Skeletal muscle tissue (tissue), 4 donors: ENCODE data around the gene EPHX1. TPM values are rescaled to one million over a fixed set of nuclear protein-coding genes. Genes with fewer than 3 reads are reported as not detected.
A peak's percentile ranks its signal among the peaks of the same experiment; 100 is the strongest.
"Not testable (repeated sequence)": the region's sequence is repeated elsewhere in the genome, so short reads cannot be mapped to it uniquely, and the experiment has no call there.

Experiments used
- H3K27ac ChIP-seq: one replicate; pipeline ENCODE4 v1.7.0; 2013; ENCODE audit warnings: mild to moderate bottlenecking, low read depth, low read length, inconsistent platforms
- H3K27me3 ChIP-seq, 3 donors: one replicate each; pipeline ENCODE4 v1.7.0; 2013; ENCODE audit warnings: low read length in 3 of 3; ENCODE audit not compliant: control insufficient read depth in 3 of 3, insufficient read depth in 3 of 3
- H3K36me3 ChIP-seq, 3 donors: one replicate each; pipeline ENCODE4 v1.7.0; 2013; ENCODE audit warnings: low read length in 3 of 3; ENCODE audit not compliant: control insufficient read depth in 3 of 3, insufficient read depth in 3 of 3
- H3K4me1 ChIP-seq, 3 donors: one replicate each; pipeline ENCODE4 v1.7.0; 2013; ENCODE audit warnings: low read length in 3 of 3, mild to moderate bottlenecking in 3 of 3; ENCODE audit not compliant: control insufficient read depth in 3 of 3, insufficient read depth in 3 of 3
- H3K4me3 ChIP-seq, 3 donors: one replicate each; pipeline ENCODE4 v1.7.0; 2013; ENCODE audit warnings: low read length in 3 of 3
- H3K9ac ChIP-seq, 3 donors: one replicate each; pipeline ENCODE4 v1.7.0; 2013; ENCODE audit warnings: low read length in 3 of 3, mild to moderate bottlenecking in 3 of 3, moderate library complexity in 2 of 3, low read depth in 1 of 3
- H3K9me3 ChIP-seq, 3 donors: one replicate each; pipeline ENCODE4 v1.7.0; 2013; ENCODE audit warnings: low read length in 3 of 3; ENCODE audit not compliant: control insufficient read depth in 3 of 3
- total RNA-seq: library from RNA; depleted of rRNA; stranded (reverse); fragments of >200 nt; gene quantifications from one replicate; pipeline ENCODE4 v1.2.3, GENCODE V29; 2014
- donor health status: Osteomylitis.

EPHX1 gene
- total RNA-seq, 1 donor from 2014 or later, result 13.0 TPM

DNA sequence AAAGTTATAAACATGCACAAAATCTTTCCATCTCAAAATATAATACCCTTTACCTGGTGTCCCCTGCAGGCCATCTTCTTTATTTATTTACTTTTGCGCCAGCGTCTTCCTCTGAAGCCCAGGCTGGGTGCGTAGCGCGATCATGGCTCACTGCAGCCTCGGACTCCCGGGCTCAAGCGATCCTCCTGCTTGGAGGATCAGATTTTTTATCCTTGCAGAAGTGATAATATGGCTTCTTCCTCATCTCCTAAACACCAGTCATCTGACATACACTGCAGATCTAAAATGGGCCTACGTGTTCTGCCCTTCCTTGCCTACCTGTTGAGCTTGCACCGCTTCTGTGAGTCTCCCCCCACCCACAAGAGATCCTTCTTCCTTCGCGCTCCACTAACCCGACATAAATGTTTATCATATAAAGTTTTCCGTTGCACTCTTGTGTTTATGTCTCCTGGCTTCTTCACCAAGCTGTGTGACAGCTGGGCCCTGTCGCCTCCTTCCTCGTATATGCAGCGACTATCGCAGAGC lies 32.8 kb upstream of the EPHX1 start:
- H3K27ac ChIP-seq, result peak overlapping the region; percentile 89
- H3K36me3 ChIP-seq, result peaks cover 3 to 4% (median 4%) of the 10 kb centered on the region in 3 donors
- H3K27me3 ChIP-seq, result no peaks in the 10 kb centered on the region
- no peaks in the 10 kb centered on the region for H3K9me3 ChIP-seq
- H3K4me3 ChIP-seq, result peak overlapping the region; percentile 61 to 92 (median 79)
- H3K9ac ChIP-seq, result peak overlapping the region; percentile 81 to 95 (median 89)
- peaks cover 38 to 48% (median 45%) of the 10 kb centered on the region in 3 donors for H3K4me1 ChIP-seq

DNA sequence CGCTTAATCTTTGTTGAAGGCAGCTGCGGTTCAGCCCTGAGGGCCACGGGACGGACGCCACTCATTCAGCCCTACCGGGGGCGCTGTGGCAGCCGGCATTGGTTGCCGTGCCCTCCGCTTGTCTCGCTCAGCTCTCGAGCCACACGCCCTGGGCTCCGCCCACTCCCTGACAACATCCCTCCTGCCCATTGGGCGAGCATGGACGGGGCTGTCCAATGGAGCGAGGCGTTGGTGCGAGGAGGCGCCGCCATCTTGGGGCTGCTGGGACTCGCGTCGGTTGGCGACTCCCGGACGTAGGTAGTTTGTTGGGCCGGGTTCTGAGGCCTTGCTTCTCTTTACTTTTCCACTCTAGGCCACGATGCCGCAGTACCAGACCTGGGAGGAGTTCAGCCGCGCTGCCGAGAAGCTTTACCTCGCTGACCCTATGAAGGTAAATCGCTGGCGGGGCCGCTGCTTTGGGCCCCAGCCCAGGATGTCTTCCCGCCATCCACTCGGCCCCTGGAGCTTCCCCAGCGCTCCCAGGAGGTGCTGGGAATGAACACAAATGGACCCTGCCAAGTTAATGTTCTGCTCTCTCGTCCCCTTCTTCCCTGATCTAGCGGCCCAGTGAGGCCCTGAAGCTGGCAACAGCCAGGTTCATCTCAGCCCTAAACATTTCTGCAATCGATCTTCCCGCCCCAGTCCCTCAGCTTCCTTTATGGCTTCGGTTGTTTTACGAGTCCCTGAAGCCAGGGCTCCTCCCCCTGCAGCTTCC lies 32.2 kb upstream of the EPHX1 start, which contains the start of gene SRP9:
Gene SRP9, plus strand, starts transcription at position 244 of the 754 bp plus-strand sequence. Its CDS starts 115 bp downstream, at position 359.
- Histone ChIP-seq H3K9ac (peak within 1 kb of the TSS; percentile 91 to 98 (median 95)), H3K4me1 (peaks cover 41 to 52% (median 42%) of the 10 kb centered on the region in 3 donors), H3K9me3 (no peaks in the 10 kb centered on the region), H3K27ac (peak within 1 kb of the TSS; percentile 89), H3K36me3 (peaks cover 3 to 4% (median 4%) of the 10 kb centered on the region in 3 donors), H3K4me3 (peak within 1 kb of the TSS; percentile 92 to 98 (median 93)), H3K27me3 (no peaks in the 10 kb centered on the region)

DNA sequence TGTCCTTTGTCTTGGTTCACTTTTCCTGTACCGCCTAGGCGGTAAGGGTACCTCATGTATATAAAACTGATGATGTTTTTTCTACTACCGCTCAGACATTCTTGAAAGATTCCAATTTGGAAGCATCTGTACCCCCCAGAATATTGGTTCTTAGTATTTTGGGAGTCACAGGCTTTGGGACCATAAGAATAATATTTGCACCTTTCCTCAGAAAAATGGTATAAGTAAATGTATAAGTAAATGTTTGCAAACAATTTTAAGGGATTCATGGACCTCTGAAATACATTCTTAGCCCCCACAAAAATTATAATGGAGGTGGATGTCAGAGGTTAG lies 31.6 kb upstream of the EPHX1 start:
- peak overlapping the region; percentile 89 for H3K27ac ChIP-seq
- peak overlapping the region; percentile 91 to 98 (median 95) for H3K9ac ChIP-seq
- H3K4me1 ChIP-seq, result peaks cover 38 to 52% (median 43%) of the 10 kb centered on the region in 3 donors
- no peaks in the 10 kb centered on the region for H3K9me3 ChIP-seq
- peaks cover 3 to 4% (median 4%) of the 10 kb centered on the region in 3 donors for H3K36me3 ChIP-seq
- H3K4me3 ChIP-seq, result peak overlapping the region; percentile 92 to 98 (median 93)
- H3K27me3 ChIP-seq, result no peaks in the 10 kb centered on the region

DNA sequence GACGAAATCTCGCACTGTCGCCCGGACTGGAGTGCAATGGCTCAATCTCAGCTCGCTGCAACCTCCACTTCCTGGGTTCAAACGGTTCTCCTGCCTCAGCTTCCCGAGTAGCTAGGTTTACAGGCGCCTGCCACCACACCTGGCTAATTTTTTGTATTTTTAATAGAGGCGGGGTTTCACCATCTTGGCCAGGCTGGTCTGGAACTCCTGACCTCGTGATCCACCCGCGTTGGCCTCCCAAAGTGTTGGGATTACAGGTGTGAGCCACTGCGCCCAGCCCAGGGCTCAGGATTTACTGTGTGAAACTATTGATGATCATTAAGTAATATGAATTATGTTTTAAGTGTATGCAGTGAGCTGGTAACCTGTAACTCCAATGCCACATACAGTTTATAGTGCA lies 30.8 kb upstream of the EPHX1 start:
- Histone ChIP-seq H3K4me3 (peak overlapping the region; percentile 42 to 93 (median 92)), H3K4me1 (peaks cover 38 to 52% (median 43%) of the 10 kb centered on the region in 3 donors), H3K9ac (peak overlapping the region; percentile 91 to 98 (median 95))
- H3K27ac ChIP-seq, H3K36me3 ChIP-seq, H3K9me3 ChIP-seq, H3K27me3 ChIP-seq: not testable (repeated sequence)

DNA sequence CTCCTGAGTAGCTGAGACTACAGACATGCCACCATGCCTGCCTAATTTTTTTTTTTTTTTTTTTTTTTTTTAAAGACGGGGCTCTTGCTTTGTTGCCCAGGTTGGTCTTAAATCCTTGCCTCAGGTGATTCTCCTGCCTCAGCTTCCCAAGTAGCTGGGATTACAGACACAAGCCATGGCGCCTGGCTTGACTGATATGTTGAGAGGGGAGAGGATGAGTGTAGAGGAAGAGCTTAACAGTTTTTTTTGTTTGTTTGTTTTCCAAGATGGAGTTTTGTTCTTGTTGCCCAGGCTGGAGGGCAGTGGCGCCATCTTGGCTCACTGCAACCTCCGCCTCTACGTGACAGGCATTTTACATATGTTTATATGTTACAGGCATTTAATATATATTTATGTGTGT lies 29.8 kb upstream of the EPHX1 start:
- peak overlapping the region in 2 of 3 donors; percentile 22 to 24 for H3K4me3 ChIP-seq
- no peaks in the 10 kb centered on the region for H3K9me3 ChIP-seq
- H3K9ac ChIP-seq, result peak overlapping the region in 1 of 3 donors; percentile 1
- H3K36me3 ChIP-seq, result peaks cover 3 to 9% (median 8%) of the 10 kb centered on the region in 3 donors
- peaks cover 38 to 52% (median 43%) of the 10 kb centered on the region in 3 donors for H3K4me1 ChIP-seq
- H3K27ac ChIP-seq, result no peak overlapping the region
- no peaks in the 10 kb centered on the region for H3K27me3 ChIP-seq

DNA sequence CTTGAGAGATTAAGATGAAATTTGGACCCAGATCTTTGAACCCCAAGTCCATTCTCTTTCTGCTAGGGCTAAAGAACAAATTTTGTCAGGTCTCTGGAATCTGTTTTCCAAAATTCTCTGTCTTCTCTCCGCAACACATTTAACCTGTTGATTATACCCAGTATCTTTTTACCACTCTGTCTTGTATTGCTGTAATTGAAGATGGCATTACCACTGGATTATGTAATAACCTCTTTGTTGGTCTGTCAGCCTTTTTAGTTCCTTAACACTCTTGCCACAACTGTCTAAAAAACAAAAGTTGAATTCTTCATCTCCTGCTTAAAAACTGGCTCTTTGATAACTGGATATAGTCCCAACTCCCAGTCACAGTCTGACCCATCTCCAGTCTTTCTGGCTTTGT lies 29.3 kb upstream of the EPHX1 start:
- Histone ChIP-seq H3K9ac (no peak overlapping the region), H3K36me3 (peaks cover 4 to 10% (median 9%) of the 10 kb centered on the region in 3 donors), H3K4me1 (peaks cover 38 to 49% (median 43%) of the 10 kb centered on the region in 3 donors), H3K4me3 (no peak overlapping the region), H3K9me3 (no peaks in the 10 kb centered on the region), H3K27ac (no peak overlapping the region), H3K27me3 (no peaks in the 10 kb centered on the region)

DNA sequence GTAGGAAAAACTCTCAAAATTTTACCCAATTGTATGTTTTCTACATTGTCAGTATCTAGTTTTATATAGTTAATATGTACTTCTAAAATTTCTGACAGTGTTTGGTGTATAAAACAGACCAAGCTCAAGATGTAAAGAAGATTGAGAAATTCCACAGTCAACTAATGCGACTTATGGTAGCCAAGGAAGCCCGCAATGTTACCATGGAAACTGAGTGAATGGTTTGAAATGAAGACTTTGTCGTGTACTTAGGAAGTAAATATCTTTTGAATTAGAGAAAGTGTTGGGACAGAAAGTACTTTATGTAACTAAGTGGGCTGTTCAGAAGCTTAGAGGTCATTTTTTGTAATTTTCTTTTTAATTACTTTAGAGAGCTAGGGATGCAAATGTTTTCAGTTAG lies 20.8 kb upstream of the EPHX1 start:
- not testable (repeated sequence) for H3K9me3 ChIP-seq, H3K27me3 ChIP-seq, H3K4me3 ChIP-seq, H3K27ac ChIP-seq, H3K9ac ChIP-seq, H3K4me1 ChIP-seq
- H3K36me3 ChIP-seq, result peaks cover 17 to 38% (median 34%) of the 10 kb centered on the region in 3 donors

DNA sequence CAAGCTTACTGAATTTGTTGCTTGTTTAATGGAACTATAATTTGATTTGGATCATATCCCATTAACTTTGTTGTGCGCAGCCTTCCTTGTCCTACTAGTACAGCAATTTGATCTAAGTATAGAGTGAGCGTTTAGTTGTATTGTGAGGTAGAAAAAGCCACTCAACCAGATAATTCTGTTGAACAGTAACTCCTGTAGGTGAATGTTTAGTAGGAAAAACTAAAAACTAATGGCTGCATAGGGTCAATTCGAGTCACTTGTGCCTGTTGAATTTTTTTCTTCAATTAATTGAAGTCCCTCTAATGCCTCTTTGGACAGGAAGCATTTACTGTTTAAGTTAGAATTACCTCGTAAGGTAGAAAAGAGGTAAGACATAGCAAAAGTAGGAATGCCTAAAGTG lies 15.0 kb upstream of the EPHX1 start:
- no peak overlapping the region for H3K27ac ChIP-seq
- H3K4me3 ChIP-seq, result no peak overlapping the region
- H3K27me3 ChIP-seq, result no peaks in the 10 kb centered on the region
- no peaks in the 10 kb centered on the region for H3K9me3 ChIP-seq
- peaks cover 2 to 15% (median 10%) of the 10 kb centered on the region in 3 donors for H3K36me3 ChIP-seq
- H3K9ac ChIP-seq, result no peak overlapping the region
- H3K4me1 ChIP-seq, result no peaks in the 10 kb centered on the region

DNA sequence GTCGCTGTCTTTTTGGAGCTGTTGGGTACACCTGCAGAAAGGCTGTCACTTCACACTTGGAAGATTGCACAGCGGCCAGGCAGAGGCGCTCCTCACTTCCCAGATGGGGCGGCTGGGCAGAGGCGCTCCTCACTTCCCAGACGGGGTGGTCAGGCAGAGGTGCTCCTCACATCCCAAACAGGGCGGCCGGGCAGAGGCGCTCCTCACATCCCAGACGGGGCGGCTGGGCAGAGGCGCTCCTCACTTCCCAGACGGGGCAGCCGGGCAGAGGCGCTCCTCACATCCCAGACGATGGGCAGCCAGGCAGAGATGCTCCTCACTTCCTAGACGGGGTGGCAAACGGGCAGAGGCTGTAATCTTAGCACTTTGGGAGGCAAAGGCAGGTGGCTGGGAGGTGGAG lies 13.8 kb upstream of the EPHX1 start:
- not testable (repeated sequence) for H3K4me1 ChIP-seq, H3K27me3 ChIP-seq, H3K27ac ChIP-seq, H3K4me3 ChIP-seq, H3K36me3 ChIP-seq, H3K9ac ChIP-seq, H3K9me3 ChIP-seq

DNA sequence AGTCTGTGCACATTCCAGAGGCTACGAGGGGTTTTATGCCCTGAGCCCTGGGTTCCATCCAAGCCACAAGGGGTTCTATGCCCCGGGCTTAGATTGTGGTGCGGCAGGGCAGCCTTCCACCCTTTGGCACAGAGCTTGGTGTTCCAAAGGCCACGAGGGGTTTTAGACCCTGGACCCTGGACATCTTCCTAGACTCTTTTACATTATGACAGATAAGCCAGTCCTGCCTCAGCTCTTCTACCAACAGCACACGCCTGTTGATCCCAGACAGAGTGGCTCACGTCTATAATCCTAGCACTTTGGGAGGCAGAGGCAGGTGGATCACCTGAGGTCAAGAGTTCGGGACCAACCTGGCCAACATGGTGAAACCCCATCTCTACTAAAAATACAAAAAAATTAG lies 8.8 kb upstream of the EPHX1 start:
- H3K36me3 ChIP-seq, H3K9ac ChIP-seq: not testable (repeated sequence)

More for the DNA sequence above, 8.8 kb upstream of the EPHX1 start:
- not testable (repeated sequence) for H3K27ac ChIP-seq, H3K27me3 ChIP-seq, H3K4me1 ChIP-seq, H3K9me3 ChIP-seq, H3K4me3 ChIP-seq
